ENCODE results near the gene ZNF202. TPM values are rescaled to one million over a fixed set of nuclear protein-coding genes. Genes with fewer than 3 reads are reported as not detected.
"Not testable (repeated sequence)": the region's sequence is repeated elsewhere in the genome, so short reads cannot be mapped to it uniquely, and the experiment has no call there.

Gene ZNF202
- total RNA-seq, 1 experiment from 2014 or later: 14.6 TPM

GRCh38 chr11:123718469-123718868 is 23.0 kb downstream of the ZNF202 start:
- BruUV-seq (replicated peaks): no TSS peak
- TF ChIP-seq EZH2phosphoT487 (IDR thresholded peaks at IDR 0.05; ENCODE audit: borderline replicate concordance, low read length): no peak
- TF ChIP-seq CTCF (conservative IDR thresholded peaks at IDR 0.05; ENCODE audit: low read depth, low read length): no peak
- no peak for TF ChIP-seq EZH2 (IDR thresholded peaks at IDR 0.05; ENCODE audit: low read length, unreplicated experiment)
- Histone ChIP-seq H3K4me2 (ENCODE audit: low read length) (no peak overlapping the region), H3K9me3 (ENCODE audit: low read length) (no peaks in the 10 kb centered on the region), H4K20me1 (ENCODE audit: low read length) (no peaks in the 10 kb centered on the region), H3K36me3 (ENCODE audit: low read depth, low read length) (no peaks in the 10 kb centered on the region), H3K27ac (ENCODE audit: low read length) (no peak overlapping the region), H3K4me3 (ENCODE audit: low read length) (no peak overlapping the region), H2AFZ (ENCODE audit: low read length) (no peak overlapping the region), H3K9me2 (replicated peaks; ENCODE audit: low read length) (no peaks in the 10 kb centered on the region), H3K27me3 (ENCODE audit: low read length) (peaks cover 38% of the 10 kb centered on the region), H3K79me2 (ENCODE audit: low read length) (no peaks in the 10 kb centered on the region), H3K9ac (ENCODE audit: low read length) (no peak overlapping the region), H3K4me1 (ENCODE audit: insufficient read depth, low read length) (no peaks in the 10 kb centered on the region), H3F3A (ENCODE audit: low read length, unreplicated experiment) (no peaks in the 10 kb centered on the region)
- CTCF ChIA-PET: no interaction called here
- ATAC-seq: no peak; the same call in 1 of the 2 replicates
- POLR2A ChIA-PET (ENCODE audit: unreplicated experiment): no interaction called here
- DNase-seq: peak; percentile 19
- intact Hi-C loops (cut with micrococcal nuclease): no loop called here

- Histone ChIP-seq H3F3A (ENCODE audit: low read length, unreplicated experiment) (no peaks in the 10 kb centered on the region), H3K9ac (ENCODE audit: low read length) (no peak overlapping the region), H3K9me3 (ENCODE audit: low read length) (no peaks in the 10 kb centered on the region), H3K4me2 (ENCODE audit: low read length) (no peak overlapping the region), H3K36me3 (ENCODE audit: low read depth, low read length) (no peaks in the 10 kb centered on the region), H3K79me2 (ENCODE audit: low read length) (no peaks in the 10 kb centered on the region), H3K27ac (ENCODE audit: low read length) (no peak overlapping the region), H3K4me3 (ENCODE audit: low read length) (no peak overlapping the region), H4K20me1 (ENCODE audit: low read length) (no peaks in the 10 kb centered on the region), H3K27me3 (ENCODE audit: low read length) (peaks cover 38% of the 10 kb centered on the region), H3K9me2 (replicated peaks; ENCODE audit: low read length) (no peaks in the 10 kb centered on the region), H3K4me1 (ENCODE audit: insufficient read depth, low read length) (no peaks in the 10 kb centered on the region), H2AFZ (ENCODE audit: low read length) (no peak overlapping the region)
- POLR2A ChIA-PET (ENCODE audit: unreplicated experiment): no interaction called here
- TF ChIP-seq CTCF (conservative IDR thresholded peaks at IDR 0.05; ENCODE audit: low read depth, low read length): no peak
- no peak for TF ChIP-seq EZH2phosphoT487 (IDR thresholded peaks at IDR 0.05; ENCODE audit: borderline replicate concordance, low read length)
- TF ChIP-seq EZH2 (IDR thresholded peaks at IDR 0.05; ENCODE audit: low read length, unreplicated experiment): no peak
- CTCF ChIA-PET: no interaction called here
- no TSS peak for BruUV-seq (replicated peaks)
- intact Hi-C loops (cut with micrococcal nuclease): no loop called here
- ATAC-seq (no peak), DNase-seq (no peak)
These were observed 23.4 kb downstream of the ZNF202 start for GRCh38 chr11:123718063-123718462.

- ATAC-seq; CTCF ChIA-PET; H3K27ac ChIP-seq (ENCODE audit: low read length); H4K20me1 ChIP-seq (ENCODE audit: low read length); H2AFZ ChIP-seq (ENCODE audit: low read length); H3K4me2 ChIP-seq (ENCODE audit: low read length); BruUV-seq (replicated peaks); H3K4me1 ChIP-seq (ENCODE audit: insufficient read depth, low read length); H3K9me3 ChIP-seq (ENCODE audit: low read length); H3K36me3 ChIP-seq (ENCODE audit: low read depth, low read length); H3K9me2 ChIP-seq (replicated peaks; ENCODE audit: low read length); DNase-seq; H3K9ac ChIP-seq (ENCODE audit: low read length); POLR2A ChIA-PET (ENCODE audit: unreplicated experiment); H3K79me2 ChIP-seq (ENCODE audit: low read length); intact Hi-C loops (cut with micrococcal nuclease); H3F3A ChIP-seq (ENCODE audit: low read length, unreplicated experiment); H3K4me3 ChIP-seq (ENCODE audit: low read length): not testable (repeated sequence)
- peaks cover 62% of the 10 kb centered on the region for H3K27me3 ChIP-seq (ENCODE audit: low read length)
These were observed 28.8 kb downstream of the ZNF202 start for GRCh38 chr11:123712627-123713026.
